Lower leg skin (tissue), 3 donors: Measurements from ENCODE around the gene SPTBN4.

Source experiments
- CTCF ChIP-seq, 3 donors: fragments of 450-650 bp; IDR thresholded peaks; one replicate each; pipeline ENCODE4 v1.5.1; 2016; ENCODE audit warnings: antibody characterized with exemption in 3 of 3, mild to moderate bottlenecking in 3 of 3, moderate library complexity in 2 of 3
- POLR2A ChIP-seq, 2 donors: fragments of 450-650 bp; IDR thresholded peaks; one replicate each; pipeline ENCODE4 v1.6.1; 2016 to 2017; ENCODE audit warnings: antibody characterized with exemption in 2 of 2, mild to moderate bottlenecking in 1 of 2, moderate library complexity in 1 of 2

- TF ChIP-seq CTCF (IDR thresholded peaks at IDR 0.05): no peak
- no peak for TF ChIP-seq POLR2A (IDR thresholded peaks at IDR 0.05)
These were observed 44.7 kb downstream of the SPTBN4 start for GRCh38 chr19:40511487-40511886.
